Activated CD8-positive, alpha-beta memory T cell treated with anti-CD3 and anti-CD28 coated beads, Interleukin-2, amount 10 ng/mL, durations not matched to agents 7 days and 5 days (primary cell): ENCODE results near the gene ABL1. TPM values are rescaled to one million over a fixed set of nuclear protein-coding genes. Genes with fewer than 3 reads are reported as not detected.

Experiments
- ATAC-seq: fragments of 150-1000 bp; cut with Tn5 transposase; one replicate; pipeline ENCODE4 v1.10.0; 2021; ENCODE audit warnings: moderate library complexity
- CTCF ChIA-PET: fragments of 350-600 bp; sonication (Branson Sonifier 250); formaldehyde crosslinking; loops from one replicate; lab custom pipeline; 2021; ENCODE audit warnings: antibody characterized with exemption; lab: Charles Lee
- DNase-seq: peaks from one replicate; pipeline ENCODE4 v3.0.0-alpha.2; 2020
- H3K27ac Mint-ChIP-seq: one replicate; pipeline ENCODE4 v1.8.0; 2021; ENCODE audit warnings: mild to moderate bottlenecking, mixed read lengths
- H3K27me3 Mint-ChIP-seq: one replicate; pipeline ENCODE4 v1.8.0; 2021; ENCODE audit warnings: mixed read lengths
- H3K36me3 Mint-ChIP-seq: one replicate; pipeline ENCODE4 v1.8.0; 2021; ENCODE audit warnings: mild to moderate bottlenecking, mixed read lengths
- H3K4me1 Mint-ChIP-seq: one replicate; pipeline ENCODE4 v1.8.0; 2021; ENCODE audit warnings: mixed read lengths
- H3K4me3 Mint-ChIP-seq: one replicate; pipeline ENCODE4 v1.8.0; 2021; ENCODE audit warnings: mild to moderate bottlenecking, moderate library complexity, mixed read lengths
- H3K9me3 Mint-ChIP-seq: one replicate; pipeline ENCODE4 v1.8.0; 2022; ENCODE audit warnings: low read depth, mixed read lengths
- total RNA-seq, 2 experiments: library from RNA; stranded (reverse); gene quantifications; one replicate each; pipeline ENCODE4 v1.2.3, GENCODE V29; 2021

Gene ABL1
- total RNA-seq, 2 experiments from 2014 or later, result 34.0 to 36.2 TPM

GRCh38 chr9:130885484-130886375, 50.7 kb downstream of the ABL1 start:
- DNase-seq, result no peak

DNA sequence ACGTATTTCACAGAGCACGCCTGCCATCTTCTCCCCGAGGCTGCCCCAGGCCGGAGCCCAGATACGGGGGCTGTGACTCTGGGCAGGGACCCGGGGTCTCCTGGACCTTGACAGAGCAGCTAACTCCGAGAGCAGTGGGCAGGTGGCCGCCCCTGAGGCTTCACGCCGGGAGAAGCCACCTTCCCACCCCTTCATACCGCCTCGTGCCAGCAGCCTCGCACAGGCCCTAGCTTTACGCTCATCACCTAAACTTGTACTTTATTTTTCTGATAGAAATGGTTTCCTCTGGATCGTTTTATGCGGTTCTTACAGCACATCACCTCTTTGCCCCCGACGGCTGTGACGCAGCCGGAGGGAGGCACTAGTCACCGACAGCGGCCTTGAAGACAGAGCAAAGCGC, 51.9 kb downstream of the ABL1 start:
- no peaks in the 10 kb centered on the region for H3K27me3 Mint-ChIP-seq
- ATAC-seq (no peak), DNase-seq (no peak)
- no peaks in the 10 kb centered on the region for H3K4me1 Mint-ChIP-seq
- H3K4me3 Mint-ChIP-seq, result no peak overlapping the region
- H3K36me3 Mint-ChIP-seq, result no peaks in the 10 kb centered on the region
- no peak overlapping the region for H3K27ac Mint-ChIP-seq
- H3K9me3 Mint-ChIP-seq, result no peaks in the 10 kb centered on the region
- CTCF ChIA-PET, result no interaction called here

More at GRCh38 chr9:130885484-130886375, 50.7 kb downstream of the ABL1 start:
- Mint-ChIP-seq H3K27ac (peak overlapping the region; percentile 17), H3K36me3 (peaks cover 4% of the 10 kb centered on the region), H3K4me1 (no peaks in the 10 kb centered on the region), H3K27me3 (no peaks in the 10 kb centered on the region), H3K4me3 (no peak overlapping the region), H3K9me3 (no peaks in the 10 kb centered on the region)
- no peak for ATAC-seq
- CTCF ChIA-PET, result interaction anchor here (1.0 kb wide), 1 partner anchor 161 kb away, joined by 3 read pairs; no protein-coding TSS in a partner anchor

DNA sequence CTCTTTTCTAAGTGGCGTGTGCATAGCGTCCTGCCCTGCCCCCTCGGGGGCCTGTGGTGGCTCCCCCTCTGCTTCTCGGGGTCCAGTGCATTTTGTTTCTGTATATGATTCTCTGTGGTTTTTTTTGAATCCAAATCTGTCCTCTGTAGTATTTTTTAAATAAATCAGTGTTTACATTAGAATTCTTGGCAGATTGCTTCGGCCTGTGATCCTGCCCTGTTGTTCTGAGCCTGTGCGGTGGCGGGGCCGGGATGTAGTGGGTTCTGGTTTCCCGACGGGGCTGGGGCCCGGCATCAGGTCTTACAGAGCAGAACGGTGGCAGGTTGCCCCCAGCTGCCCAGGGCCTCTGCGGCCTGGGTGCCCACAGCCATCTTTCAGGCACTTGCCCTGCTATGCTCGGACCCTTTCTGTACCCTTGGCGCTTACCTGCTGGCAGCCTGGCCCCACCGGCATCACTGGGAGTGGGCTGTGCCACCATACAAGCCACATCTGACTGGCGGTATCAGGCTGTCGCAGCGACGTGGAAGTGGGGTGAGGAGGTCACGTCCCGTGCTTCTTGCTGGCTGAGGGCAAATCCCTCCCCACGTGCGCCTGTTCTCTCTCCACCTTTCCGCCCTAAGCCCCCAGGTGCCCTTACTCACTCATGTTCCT, 52.6 kb downstream of the ABL1 start:
- DNase-seq, result no peak
- H3K4me1 Mint-ChIP-seq, result no peaks in the 10 kb centered on the region
- no peaks in the 10 kb centered on the region for H3K9me3 Mint-ChIP-seq
- ATAC-seq, result no peak
- no peaks in the 10 kb centered on the region for H3K36me3 Mint-ChIP-seq
- no peak overlapping the region for H3K4me3 Mint-ChIP-seq
- CTCF ChIA-PET, result no interaction called here
- H3K27ac Mint-ChIP-seq, result no peak overlapping the region
- no peaks in the 10 kb centered on the region for H3K27me3 Mint-ChIP-seq

DNA sequence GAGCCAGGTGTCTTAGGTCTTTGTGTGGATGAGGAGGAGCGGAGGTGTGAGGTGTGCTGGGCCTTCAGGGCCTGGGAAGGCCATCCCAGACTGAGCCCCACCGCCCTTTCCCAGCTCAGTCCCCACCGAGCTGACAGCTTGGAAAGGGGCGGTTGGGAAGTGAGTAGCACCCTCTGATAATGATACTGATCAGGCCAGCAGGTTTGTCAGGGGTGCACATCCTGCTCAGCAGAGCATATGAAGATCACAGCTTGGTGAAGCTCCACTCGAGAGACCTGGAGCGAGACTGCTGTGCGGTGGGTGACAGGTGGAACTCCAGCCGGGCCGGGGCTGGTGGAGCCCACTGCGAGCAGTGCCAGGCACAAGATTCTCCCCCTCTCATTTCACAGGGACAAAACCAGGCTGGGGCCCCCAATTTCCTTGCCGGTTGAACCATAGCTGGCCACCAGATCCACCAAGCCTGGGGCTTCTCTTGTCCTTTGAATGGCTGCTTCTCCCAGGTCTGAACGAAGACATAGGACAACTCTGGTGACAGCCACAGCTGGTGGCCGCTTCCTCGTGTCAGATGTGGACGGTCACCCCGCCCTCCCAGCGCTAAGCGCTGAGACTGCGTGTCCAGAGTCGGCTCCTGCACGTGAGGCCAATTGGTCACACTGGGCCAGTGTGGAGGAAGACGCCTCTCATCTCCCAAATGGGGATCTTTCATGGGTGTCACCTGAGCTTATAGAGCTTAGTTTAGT, 53.3 kb downstream of the ABL1 start:
- H3K4me1 Mint-ChIP-seq, result no peaks in the 10 kb centered on the region
- ATAC-seq (no peak), DNase-seq (no peak)
- no peaks in the 10 kb centered on the region for H3K36me3 Mint-ChIP-seq
- H3K9me3 Mint-ChIP-seq, result no peaks in the 10 kb centered on the region
- H3K4me3 Mint-ChIP-seq, result no peak overlapping the region
- CTCF ChIA-PET, result interaction anchor here (0.8 kb wide), 1 partner anchor 18 kb away, joined by 4 read pairs; no protein-coding TSS in a partner anchor
- no peaks in the 10 kb centered on the region for H3K27me3 Mint-ChIP-seq
- no peak overlapping the region for H3K27ac Mint-ChIP-seq

DNA sequence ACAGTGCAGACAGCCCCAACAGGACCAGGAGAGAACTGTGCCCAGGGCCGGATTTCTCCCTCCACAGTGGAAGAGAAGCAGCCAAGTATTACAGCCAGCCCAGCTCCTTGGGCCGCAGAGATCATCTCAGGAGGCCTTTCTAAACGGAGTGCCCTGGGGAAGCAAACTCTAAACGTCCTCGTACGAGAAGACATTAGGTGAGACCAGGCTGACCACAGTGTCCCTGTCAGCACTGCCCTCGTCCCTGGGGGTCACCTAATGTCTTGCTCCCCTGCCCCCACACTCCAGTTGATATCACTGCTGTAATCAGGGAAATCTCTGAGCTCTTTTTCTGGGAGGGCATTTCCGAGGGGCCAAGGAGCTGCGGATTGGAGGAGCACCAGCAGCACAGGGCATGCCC, 55.1 kb downstream of the ABL1 start:
- Mint-ChIP-seq H3K27me3 (no peaks in the 10 kb centered on the region), H3K4me3 (no peak overlapping the region), H3K4me1 (no peaks in the 10 kb centered on the region), H3K9me3 (no peaks in the 10 kb centered on the region), H3K27ac (no peak overlapping the region), H3K36me3 (no peaks in the 10 kb centered on the region)
- CTCF ChIA-PET, result no interaction called here
- ATAC-seq (no peak), DNase-seq (no peak)

GRCh38 chr9:130890870-130891687, 56.0 kb downstream of the ABL1 start:
- Mint-ChIP-seq H3K4me3 (no peak overlapping the region), H3K9me3 (no peaks in the 10 kb centered on the region), H3K36me3 (no peaks in the 10 kb centered on the region), H3K27ac (no peak overlapping the region), H3K4me1 (no peaks in the 10 kb centered on the region), H3K27me3 (no peaks in the 10 kb centered on the region)
- ATAC-seq, result no peak
- no peak for DNase-seq
- CTCF ChIA-PET, result no interaction called here

DNA sequence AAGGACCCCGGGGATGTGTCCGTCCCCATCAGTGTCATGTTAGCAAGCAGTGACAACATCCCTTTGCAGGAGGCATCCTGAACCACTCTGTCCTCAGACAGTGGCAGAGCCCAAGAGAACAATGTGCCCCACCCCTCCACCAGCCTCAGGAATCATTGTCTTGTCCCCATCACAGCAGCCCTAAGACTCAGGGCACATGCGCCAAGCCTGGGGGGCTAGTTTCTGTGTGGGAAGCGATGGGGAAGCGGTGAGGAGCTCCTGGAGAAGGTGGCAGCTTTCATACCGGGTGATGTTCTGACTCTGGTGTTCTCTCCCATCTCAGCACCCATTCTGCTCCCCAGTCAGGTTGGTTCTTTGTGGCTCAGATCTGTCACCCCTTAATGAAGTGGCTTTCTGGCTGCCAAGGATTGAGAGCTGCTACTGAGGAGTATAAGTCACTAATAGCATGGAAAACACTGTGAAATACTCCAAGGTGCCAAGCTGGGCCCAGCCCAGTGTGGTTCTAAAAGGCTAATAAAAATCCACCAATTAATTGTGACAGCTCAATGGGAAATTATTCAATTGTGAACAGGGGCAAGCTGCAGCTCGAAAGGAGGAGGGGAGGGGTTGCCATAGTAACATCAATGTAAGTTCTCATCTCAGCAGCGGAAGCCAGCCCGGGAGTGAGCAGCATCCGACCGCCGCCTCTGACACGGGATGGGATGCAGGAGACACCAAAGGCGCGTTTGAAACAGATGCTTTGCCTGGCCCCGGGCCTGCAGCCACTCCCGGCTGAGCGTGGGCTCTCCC, 56.8 kb downstream of the ABL1 start:
- H3K4me1 Mint-ChIP-seq, result no peaks in the 10 kb centered on the region
- H3K9me3 Mint-ChIP-seq, result no peaks in the 10 kb centered on the region
- ATAC-seq (no peak), DNase-seq (no peak)
- no peaks in the 10 kb centered on the region for H3K27me3 Mint-ChIP-seq
- CTCF ChIA-PET, result no interaction called here
- H3K36me3 Mint-ChIP-seq, result no peaks in the 10 kb centered on the region
- H3K4me3 Mint-ChIP-seq, result no peak overlapping the region
- H3K27ac Mint-ChIP-seq, result no peak overlapping the region

DNA sequence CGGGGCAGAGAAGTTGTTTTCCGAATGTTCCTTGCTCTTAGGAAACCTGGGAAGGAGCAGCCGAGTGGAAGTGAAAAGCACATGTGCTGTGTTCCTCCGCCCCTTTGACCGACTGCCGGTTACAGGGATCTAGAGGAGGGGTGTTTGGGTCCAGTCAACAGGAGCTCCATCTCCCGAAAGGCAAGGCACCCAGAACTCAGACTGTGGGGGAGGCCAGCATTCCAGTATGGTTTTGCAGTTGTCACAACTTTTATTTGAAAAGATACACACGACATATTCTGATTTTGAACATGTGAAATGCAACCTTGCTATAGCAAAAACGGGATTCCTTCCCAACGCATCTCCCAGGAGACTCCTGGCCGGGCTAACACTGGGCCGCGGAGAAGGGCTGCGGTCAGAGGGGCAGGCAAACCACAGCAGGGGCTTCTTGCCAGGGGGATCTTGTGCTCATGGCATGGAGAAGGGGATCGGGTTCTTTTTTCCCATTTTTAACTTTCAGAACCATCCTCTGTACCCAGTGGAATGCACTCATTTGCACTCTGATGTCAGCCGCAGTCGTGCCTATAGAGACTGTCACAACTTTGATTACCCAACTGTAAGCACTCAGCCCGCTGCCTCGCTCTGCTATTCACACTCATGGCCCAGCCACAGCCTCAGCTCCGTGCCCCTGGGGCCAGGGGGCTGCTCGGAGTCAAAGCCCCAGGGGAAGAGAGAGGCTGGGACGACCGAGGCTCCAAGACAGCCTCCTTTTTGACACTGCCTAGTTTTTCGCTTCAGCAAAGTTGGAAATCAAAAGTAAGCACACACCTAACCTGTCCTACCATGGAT, 57.6 kb downstream of the ABL1 start:
- CTCF ChIA-PET, result no interaction called here
- no peaks in the 10 kb centered on the region for H3K36me3 Mint-ChIP-seq
- H3K4me1 Mint-ChIP-seq, result no peaks in the 10 kb centered on the region
- H3K4me3 Mint-ChIP-seq, result no peak overlapping the region
- no peak overlapping the region for H3K27ac Mint-ChIP-seq
- no peak for ATAC-seq
- no peaks in the 10 kb centered on the region for H3K9me3 Mint-ChIP-seq
- DNase-seq, result no peak
- H3K27me3 Mint-ChIP-seq, result no peaks in the 10 kb centered on the region

DNA sequence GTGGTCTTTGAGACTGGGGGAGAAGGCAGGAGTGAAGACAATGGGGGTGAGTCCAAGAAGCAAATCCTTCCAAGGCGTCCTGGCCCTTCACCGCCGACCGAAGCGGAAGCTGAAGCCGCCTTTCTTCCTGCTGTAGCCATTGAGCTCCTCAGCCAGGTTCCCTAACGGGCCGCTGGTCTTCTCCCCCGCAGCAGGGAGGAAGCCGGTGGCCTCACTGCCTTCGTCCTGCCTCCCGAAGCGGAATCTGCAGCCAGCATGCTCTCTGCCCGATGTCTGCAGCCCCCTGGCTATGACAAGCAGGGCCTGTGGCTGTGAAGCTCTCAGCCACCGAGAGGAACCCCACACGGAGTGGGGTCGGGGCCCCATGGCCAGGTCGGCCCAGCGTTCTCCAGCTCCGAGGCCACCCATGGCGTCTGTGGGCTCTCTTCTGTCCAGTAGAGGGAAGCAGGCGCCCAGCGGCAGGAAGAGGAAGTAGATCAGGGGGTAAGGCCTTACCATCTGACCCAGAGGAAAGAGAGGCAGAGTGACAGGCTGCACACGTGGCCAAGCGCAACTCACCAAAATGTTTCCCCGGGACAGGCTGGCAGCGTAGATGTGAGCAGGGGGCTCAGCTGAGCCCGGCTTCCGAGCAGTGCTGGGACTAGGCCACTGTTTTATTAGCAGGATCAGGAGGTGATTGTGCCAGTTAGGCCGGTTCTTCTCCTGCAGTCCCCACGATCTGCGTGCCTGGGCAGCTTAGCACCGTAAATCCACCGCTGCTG, 58.5 kb downstream of the ABL1 start:
- no peak for DNase-seq
- no peak overlapping the region for H3K27ac Mint-ChIP-seq
- H3K4me1 Mint-ChIP-seq, result no peaks in the 10 kb centered on the region
- no peaks in the 10 kb centered on the region for H3K36me3 Mint-ChIP-seq
- CTCF ChIA-PET, result no interaction called here
- ATAC-seq, result no peak
- no peaks in the 10 kb centered on the region for H3K9me3 Mint-ChIP-seq
- H3K27me3 Mint-ChIP-seq, result no peaks in the 10 kb centered on the region
- H3K4me3 Mint-ChIP-seq, result no peak overlapping the region

- DNase-seq (no peak), ATAC-seq (no peak)
- Mint-ChIP-seq H3K36me3 (no peaks in the 10 kb centered on the region), H3K9me3 (no peaks in the 10 kb centered on the region), H3K27me3 (no peaks in the 10 kb centered on the region), H3K27ac (no peak overlapping the region), H3K4me3 (no peak overlapping the region), H3K4me1 (no peaks in the 10 kb centered on the region)
- CTCF ChIA-PET, result no interaction called here
Measured at GRCh38 chr9:130894546-130894945, 59.5 kb downstream of the ABL1 start.

DNA sequence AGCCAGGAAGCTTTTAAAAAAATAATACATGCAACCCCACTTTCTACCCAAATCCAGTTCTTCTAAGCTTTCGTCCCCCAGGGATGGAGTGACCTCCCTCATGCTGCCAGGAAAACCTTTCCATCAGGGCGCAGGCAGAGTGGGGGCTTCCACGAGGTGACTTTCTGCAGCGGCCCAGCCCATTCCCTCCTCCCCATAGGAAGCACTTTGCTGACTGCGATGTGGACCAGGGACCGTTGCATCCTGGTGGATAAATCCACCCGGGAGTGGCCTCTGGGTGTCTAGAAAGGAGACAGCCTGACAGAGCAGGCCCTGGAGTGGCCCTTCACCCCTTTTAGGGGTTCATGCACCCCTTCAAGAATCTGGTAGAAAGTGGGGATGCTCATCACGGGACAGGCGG, 60.0 kb downstream of the ABL1 start:
- no peaks in the 10 kb centered on the region for H3K9me3 Mint-ChIP-seq
- no peak overlapping the region for H3K4me3 Mint-ChIP-seq
- H3K27ac Mint-ChIP-seq, result no peak overlapping the region
- ATAC-seq (no peak), DNase-seq (no peak)
- H3K36me3 Mint-ChIP-seq, result no peaks in the 10 kb centered on the region
- no peaks in the 10 kb centered on the region for H3K4me1 Mint-ChIP-seq
- CTCF ChIA-PET, result no interaction called here
- H3K27me3 Mint-ChIP-seq, result no peaks in the 10 kb centered on the region
